ENCODE measurements around the gene SCARB1. TPM values are rescaled to one million over a fixed set of nuclear protein-coding genes. Genes with fewer than 3 reads are reported as not detected.

The SCARB1 gene
- total RNA-seq, 4 donors from 2014 or later: 2.1 to 37.0 (median 9.6) TPM

DNA sequence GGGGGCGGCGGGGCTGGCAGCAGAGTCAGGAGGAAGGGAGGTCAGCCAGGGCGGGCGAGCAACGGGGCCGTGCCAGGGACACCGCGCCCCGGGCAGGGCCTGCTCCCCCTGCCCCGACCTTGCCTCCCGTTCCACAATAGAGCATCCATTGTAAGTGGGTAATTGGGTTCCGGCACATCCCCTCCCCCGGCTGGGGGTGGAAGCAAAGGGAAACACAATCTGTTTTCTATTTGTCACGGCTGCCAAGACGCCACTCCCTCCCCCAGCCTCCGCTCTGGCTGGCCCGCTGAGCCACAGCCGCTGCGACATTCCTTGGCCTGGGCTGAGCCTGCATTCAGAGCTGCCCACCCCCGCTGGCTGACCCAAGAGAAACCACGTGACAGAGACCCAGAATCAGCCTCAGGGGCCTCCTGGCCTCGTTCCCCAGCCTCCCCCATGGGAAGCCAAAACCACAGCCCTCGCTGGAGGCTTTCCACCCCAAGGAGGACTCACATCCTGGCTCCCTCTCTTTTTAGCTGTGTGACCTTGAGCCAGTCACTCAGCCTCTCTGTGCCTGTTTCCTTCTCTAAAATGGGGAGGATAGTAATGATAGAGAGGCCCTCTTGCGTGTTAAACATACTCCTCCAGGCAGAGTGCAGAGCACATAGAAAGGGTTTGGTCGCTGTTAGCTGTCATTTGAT lies 117.6 kb downstream of the SCARB1 start:
- H3K27ac ChIP-seq: peak overlapping the region; percentile 92
- H3K27me3 ChIP-seq: no peaks in the 10 kb centered on the region
- H3K9me3 ChIP-seq: no peaks in the 10 kb centered on the region
- DNase-seq: peak; percentile 95 to 97
- intact Hi-C loops (cut with DNase I; ENCODE audit: low total_unique reads): no loop called here
- H3K4me3 ChIP-seq: no peak overlapping the region
- TF ChIP-seq POLR2A (IDR thresholded peaks at IDR 0.05): peak in 1 of 2 donors; percentile 45
- TF ChIP-seq, protein P1, sequence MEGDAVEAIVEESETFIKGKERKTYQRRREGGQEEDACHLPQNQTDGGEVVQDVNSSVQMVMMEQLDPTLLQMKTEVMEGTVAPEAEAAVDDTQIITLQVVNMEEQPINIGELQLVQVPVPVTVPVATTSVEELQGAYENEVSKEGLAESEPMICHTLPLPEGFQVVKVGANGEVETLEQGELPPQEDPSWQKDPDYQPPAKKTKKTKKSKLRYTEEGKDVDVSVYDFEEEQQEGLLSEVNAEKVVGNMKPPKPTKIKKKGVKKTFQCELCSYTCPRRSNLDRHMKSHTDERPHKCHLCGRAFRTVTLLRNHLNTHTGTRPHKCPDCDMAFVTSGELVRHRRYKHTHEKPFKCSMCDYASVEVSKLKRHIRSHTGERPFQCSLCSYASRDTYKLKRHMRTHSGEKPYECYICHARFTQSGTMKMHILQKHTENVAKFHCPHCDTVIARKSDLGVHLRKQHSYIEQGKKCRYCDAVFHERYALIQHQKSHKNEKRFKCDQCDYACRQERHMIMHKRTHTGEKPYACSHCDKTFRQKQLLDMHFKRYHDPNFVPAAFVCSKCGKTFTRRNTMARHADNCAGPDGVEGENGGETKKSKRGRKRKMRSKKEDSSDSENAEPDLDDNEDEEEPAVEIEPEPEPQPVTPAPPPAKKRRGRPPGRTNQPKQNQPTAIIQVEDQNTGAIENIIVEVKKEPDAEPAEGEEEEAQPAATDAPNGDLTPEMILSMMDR (IDR thresholded peaks at IDR 0.05): no peak
- peaks cover 11 to 14% of the 10 kb centered on the region in 2 donors for H3K4me1 ChIP-seq
- H3K36me3 ChIP-seq: no peaks in the 10 kb centered on the region

DNA sequence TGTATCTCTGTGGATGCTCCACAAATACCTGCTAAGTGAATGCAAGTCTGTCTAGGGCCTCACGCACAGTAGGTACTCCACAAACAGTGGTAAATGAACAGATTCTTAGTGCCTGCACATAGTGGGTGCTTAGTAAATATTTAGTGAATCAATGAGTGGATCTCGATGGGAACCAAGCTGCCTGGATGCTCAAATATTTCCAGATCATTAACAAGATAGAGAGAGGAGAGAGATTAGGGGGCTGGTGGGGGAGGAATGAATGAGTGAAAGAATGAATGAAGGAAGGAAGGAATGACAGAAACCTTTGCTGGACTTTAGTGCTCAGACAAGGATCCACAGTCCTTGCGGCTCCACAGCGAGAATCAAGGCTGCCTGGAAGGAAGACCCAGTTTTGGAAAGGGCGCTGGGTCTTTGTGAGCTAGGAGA lies 118.2 kb downstream of the SCARB1 start:
- H3K9me3 ChIP-seq: no peaks in the 10 kb centered on the region
- H3K36me3 ChIP-seq: no peaks in the 10 kb centered on the region
- H3K4me3 ChIP-seq: no peak overlapping the region
- H3K27me3 ChIP-seq: no peaks in the 10 kb centered on the region
- no peak for DNase-seq
- H3K27ac ChIP-seq: peak overlapping the region; percentile 92
- TF ChIP-seq POLR2A (IDR thresholded peaks at IDR 0.05): no peak
- TF ChIP-seq, protein P1 (IDR thresholded peaks at IDR 0.05): no peak
- intact Hi-C loops (cut with DNase I; ENCODE audit: low total_unique reads): no loop called here
- peaks cover 11 to 19% of the 10 kb centered on the region in 2 donors for H3K4me1 ChIP-seq

DNA sequence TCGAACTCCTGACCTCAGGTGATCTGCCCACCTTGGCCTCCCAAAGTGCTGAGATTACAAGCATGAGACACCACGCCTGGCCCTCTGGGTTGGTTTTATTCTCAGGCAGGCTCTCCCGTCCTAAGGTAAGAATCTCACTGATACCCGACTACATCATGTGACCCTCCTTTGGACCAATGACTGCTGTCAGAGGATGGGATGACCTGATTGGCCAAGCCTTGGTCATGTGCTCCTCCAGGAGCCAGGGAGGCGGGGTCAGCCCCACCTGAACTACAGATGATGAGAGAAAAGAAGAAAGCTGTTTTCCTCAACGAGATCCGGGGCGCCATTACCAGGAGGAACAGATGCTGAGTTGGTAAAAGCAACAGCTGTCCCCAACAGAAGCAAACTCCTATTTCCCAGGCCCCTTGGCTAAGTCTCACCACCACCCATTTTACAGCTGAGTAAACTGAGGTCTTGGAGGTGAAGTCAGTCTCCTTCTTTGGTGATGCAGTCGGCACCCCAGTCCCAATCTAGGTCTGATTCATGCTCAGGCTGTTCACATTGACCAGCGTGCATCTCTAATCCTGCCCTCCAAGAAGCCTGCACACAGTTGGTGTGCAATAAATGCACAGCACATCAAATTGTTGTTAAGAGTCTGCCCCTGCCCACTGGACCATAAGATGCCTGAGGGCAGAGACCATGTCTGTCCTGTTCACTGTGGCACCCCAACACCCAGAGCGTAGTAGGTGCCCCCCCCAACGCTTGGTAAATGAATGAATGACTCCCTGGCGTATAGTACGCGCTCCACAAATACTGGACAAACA lies 118.8 kb downstream of the SCARB1 start:
- intact Hi-C loops (cut with DNase I; ENCODE audit: low total_unique reads): no loop called here
- peak overlapping the region; percentile 92 for H3K27ac ChIP-seq
- no peak for DNase-seq

DNA sequence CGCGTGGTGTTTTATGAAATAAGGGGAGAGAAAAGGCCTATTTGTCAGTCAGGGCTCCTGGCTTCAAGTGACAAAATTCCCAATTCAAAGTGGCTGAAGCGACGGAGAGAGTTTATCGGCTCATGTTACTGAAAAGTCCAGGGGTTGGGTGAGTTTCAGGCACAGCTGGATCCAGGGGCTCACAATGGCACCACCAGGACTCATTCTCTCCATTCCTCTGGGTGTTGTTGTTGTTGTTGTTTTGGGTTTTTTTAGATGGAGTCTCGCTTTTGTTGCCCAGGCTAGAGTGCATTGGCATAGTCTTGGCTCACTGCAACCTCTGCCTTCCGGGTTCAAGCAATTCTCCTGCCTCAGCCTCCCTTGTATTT lies 119.4 kb downstream of the SCARB1 start:
- TF ChIP-seq, protein P1 (IDR thresholded peaks at IDR 0.05): no peak
- no peak for TF ChIP-seq POLR2A (IDR thresholded peaks at IDR 0.05)
- Histone ChIP-seq H3K4me3 (no peak overlapping the region), H3K27me3 (no peaks in the 10 kb centered on the region), H3K36me3 (no peaks in the 10 kb centered on the region), H3K27ac (peak overlapping the region; percentile 92), H3K9me3 (no peaks in the 10 kb centered on the region), H3K4me1 (peaks cover 11 to 19% of the 10 kb centered on the region in 2 donors)
- no peak for DNase-seq
- intact Hi-C loops (cut with DNase I; ENCODE audit: low total_unique reads): no loop called here

More for the DNA sequence above, 118.8 kb downstream of the SCARB1 start:
- H3K9me3 ChIP-seq: no peaks in the 10 kb centered on the region
- H3K4me3 ChIP-seq: no peak overlapping the region
- TF ChIP-seq, protein P1 (IDR thresholded peaks at IDR 0.05): no peak
- TF ChIP-seq POLR2A (IDR thresholded peaks at IDR 0.05): no peak
- no peaks in the 10 kb centered on the region for H3K36me3 ChIP-seq
- H3K27me3 ChIP-seq: no peaks in the 10 kb centered on the region
- H3K4me1 ChIP-seq: peaks cover 11 to 19% of the 10 kb centered on the region in 2 donors
